Glutamatergic neuron (in vitro differentiated cells): ENCODE results near the gene COX8A. TPM values are rescaled to one million over a fixed set of nuclear protein-coding genes. Genes with fewer than 3 reads are reported as not detected.

Experiments used
- DNase-seq: peaks from one replicate; pipeline ENCODE4 v3.0.0; 2022
- H3K27ac Mint-ChIP-seq: one replicate; pipeline ENCODE4 v1.8.0; 2020; ENCODE audit warnings: mild to moderate bottlenecking, mixed read lengths, inconsistent platforms; ENCODE audit not compliant: unreplicated experiment
- H3K27me3 Mint-ChIP-seq: one replicate; pipeline ENCODE4 v1.8.0; 2020; ENCODE audit warnings: mild to moderate bottlenecking, moderate library complexity, mixed read lengths, inconsistent platforms; ENCODE audit not compliant: unreplicated experiment
- H3K36me3 Mint-ChIP-seq: one replicate; pipeline ENCODE4 v1.8.0; 2020; ENCODE audit warnings: mild to moderate bottlenecking, mixed read lengths, inconsistent platforms; ENCODE audit not compliant: unreplicated experiment
- H3K4me1 Mint-ChIP-seq: one replicate; pipeline ENCODE4 v1.8.0; 2020; ENCODE audit warnings: mild to moderate bottlenecking, low read depth, mixed read lengths, inconsistent platforms; ENCODE audit not compliant: unreplicated experiment
- H3K4me3 Mint-ChIP-seq: one replicate; pipeline ENCODE4 v1.8.0; 2020; ENCODE audit warnings: mild to moderate bottlenecking, mixed read lengths, inconsistent platforms; ENCODE audit not compliant: unreplicated experiment
- H3K9me3 Mint-ChIP-seq: one replicate; pipeline ENCODE4 v1.8.0; 2020; ENCODE audit warnings: mild to moderate bottlenecking, moderate library complexity, mixed read lengths, inconsistent platforms; ENCODE audit not compliant: unreplicated experiment
- CTCF ChIP-seq: fragments of 200-600 bp; sonication (generic); IDR thresholded peaks from one replicate; pipeline ENCODE4 v1.5.0; 2021; ENCODE audit not compliant: partially characterized antibody, unreplicated experiment
- total RNA-seq: library from RNA; stranded (reverse); fragmentation: NEBNext Ultra II Directional; extraction: Animal tissue kit (Norgen Biotek cat#: 25700); gene quantifications from one replicate; pipeline ENCODE4 v1.2.1, GENCODE V29; 2021; ENCODE audit not compliant: unreplicated experiment

COX8A gene
- total RNA-seq, 1 donor from 2014 or later: 289 TPM

- no peak overlapping the region for H3K4me3 Mint-ChIP-seq
- H3K4me1 Mint-ChIP-seq: peaks cover 10% of the 10 kb centered on the region
- H3K27me3 Mint-ChIP-seq: peaks cover 14% of the 10 kb centered on the region
- TF ChIP-seq CTCF: no peak
- H3K36me3 Mint-ChIP-seq: no peaks in the 10 kb centered on the region
- no peak overlapping the region for H3K27ac Mint-ChIP-seq
- peak; percentile 84 for DNase-seq
- H3K9me3 Mint-ChIP-seq: peaks cover 2% of the 10 kb centered on the region
Measured at GRCh38 chr11:63999349-64000025, 25.1 kb downstream of the COX8A start.

GRCh38 chr11:64000026-64000739, 25.8 kb downstream of the COX8A start:
- Mint-ChIP-seq H3K9me3 (peaks cover 2% of the 10 kb centered on the region), H3K4me1 (peaks cover 7% of the 10 kb centered on the region), H3K36me3 (no peaks in the 10 kb centered on the region), H3K4me3 (no peak overlapping the region), H3K27me3 (peaks cover 14% of the 10 kb centered on the region), H3K27ac (no peak overlapping the region)
- TF ChIP-seq CTCF: peak; percentile 88
- peak; percentile 84 for DNase-seq

- DNase-seq: peak; percentile 43
- H3K4me3 Mint-ChIP-seq: no peak overlapping the region
- H3K27ac Mint-ChIP-seq: no peak overlapping the region
- H3K9me3 Mint-ChIP-seq: peaks cover 2% of the 10 kb centered on the region
- peaks cover 7% of the 10 kb centered on the region for H3K4me1 Mint-ChIP-seq
- H3K36me3 Mint-ChIP-seq: no peaks in the 10 kb centered on the region
- H3K27me3 Mint-ChIP-seq: peaks cover 13% of the 10 kb centered on the region
- TF ChIP-seq CTCF: peak; percentile 54
Measured at GRCh38 chr11:64000740-64001483, 26.5 kb downstream of the COX8A start.

- peaks cover 17% of the 10 kb centered on the region for H3K27me3 Mint-ChIP-seq
- peak; percentile 43 for DNase-seq
- peak overlapping the region; percentile 40 for H3K4me3 Mint-ChIP-seq
- H3K27ac Mint-ChIP-seq: no peak overlapping the region
- peaks cover 2% of the 10 kb centered on the region for H3K9me3 Mint-ChIP-seq
- peaks cover 7% of the 10 kb centered on the region for H3K4me1 Mint-ChIP-seq
- no peak for TF ChIP-seq CTCF
- no peaks in the 10 kb centered on the region for H3K36me3 Mint-ChIP-seq
Measured at GRCh38 chr11:64001484-64002420, 27.3 kb downstream of the COX8A start.
